ENCODE measurements around the gene CRHR1.
"Not testable (repeated sequence)": the region's sequence is repeated elsewhere in the genome, so short reads cannot be mapped to it uniquely, and the experiment has no call there.

The CRHR1 gene

GRCh38 chr17:45857977-45858708 is 74.0 kb downstream of the CRHR1 start:
- Histone ChIP-seq H3K4ac (ENCODE audit: low read depth, low read length) (no peak overlapping the region), H3K9ac (ENCODE audit: low read length) (no peak overlapping the region), H3K18ac (ENCODE audit: low read length) (no peak overlapping the region), H4K12ac (ENCODE audit: low read depth, low read length) (no peak overlapping the region), H2AFZ (ENCODE audit: insufficient read depth, low read length, poor library complexity) (no peak overlapping the region), H3K4me3 (ENCODE audit: low read depth, low read length) (no peak overlapping the region), H3K27ac (ENCODE audit: low read depth, low read length) (no peak overlapping the region), H3K4me1 (ENCODE audit: control insufficient read depth in 1 of 2, insufficient read depth in 2 of 2, low read length in 2 of 2) (peaks cover 0 to 2% of the 10 kb centered on the region in 2 experiments), H2BK12ac (ENCODE audit: low read length) (no peak overlapping the region), H3K36me3 (ENCODE audit: control insufficient read depth in 1 of 2, insufficient read depth in 2 of 2, low read length in 2 of 2) (no peaks in the 10 kb centered on the region), H3K27me3 (ENCODE audit: insufficient read depth, low read length) (no peaks in the 10 kb centered on the region), H2BK120ac (ENCODE audit: insufficient read depth, low read length, poor library complexity) (no peak overlapping the region), H4K91ac (ENCODE audit: low read depth, low read length) (no peak overlapping the region), H3K23ac (ENCODE audit: low read length) (no peak overlapping the region), H3K79me1 (ENCODE audit: low read length) (no peaks in the 10 kb centered on the region), H3K79me2 (ENCODE audit: control insufficient read depth, insufficient read depth, low read length, poor library complexity) (no peaks in the 10 kb centered on the region), H4K8ac (ENCODE audit: low read depth, low read length) (no peak overlapping the region), H3K14ac (ENCODE audit: low read length) (no peak overlapping the region), H2AK5ac (ENCODE audit: low read length) (no peak overlapping the region), H2BK5ac (ENCODE audit: low read depth, low read length, poor library complexity) (no peak overlapping the region), H3K4me2 (ENCODE audit: low read length) (no peak overlapping the region), H3K9me3 (ENCODE audit: insufficient read depth, low read depth, low read length) (peaks cover 1% of the 10 kb centered on the region)
- DNase-seq: peak; percentile 67 to 91
- no CpG with 5 or more reads among the region's 10 CpGs for WGBS (ENCODE audit: extremely low coverage, insufficient coverage, insufficient read length)

- H4K91ac ChIP-seq (ENCODE audit: low read depth, low read length): no peak overlapping the region
- no peak overlapping the region for H2BK120ac ChIP-seq (ENCODE audit: insufficient read depth, low read length, poor library complexity)
- H3K4me2 ChIP-seq (ENCODE audit: low read length): no peak overlapping the region
- no peak overlapping the region for H3K4me3 ChIP-seq (ENCODE audit: low read depth, low read length)
- no peak overlapping the region for H2AK5ac ChIP-seq (ENCODE audit: low read length)
- H3K14ac ChIP-seq (ENCODE audit: low read length): no peak overlapping the region
- no peak overlapping the region for H3K18ac ChIP-seq (ENCODE audit: low read length)
- no CpG with 5 or more reads among the region's 7 CpGs for WGBS (ENCODE audit: extremely low coverage, insufficient coverage, insufficient read length)
- no peak overlapping the region for H2BK5ac ChIP-seq (ENCODE audit: low read depth, low read length, poor library complexity)
- H3K9ac ChIP-seq (ENCODE audit: low read length): no peak overlapping the region
- H3K4ac ChIP-seq (ENCODE audit: low read depth, low read length): no peak overlapping the region
- H3K23ac ChIP-seq (ENCODE audit: low read length): no peak overlapping the region
- no peak overlapping the region for H2BK12ac ChIP-seq (ENCODE audit: low read length)
- peaks cover 0 to 2% of the 10 kb centered on the region in 2 experiments for H3K4me1 ChIP-seq (ENCODE audit: control insufficient read depth in 1 of 2, insufficient read depth in 2 of 2, low read length in 2 of 2)
- H3K36me3 ChIP-seq (ENCODE audit: control insufficient read depth in 1 of 2, insufficient read depth in 2 of 2, low read length in 2 of 2): no peaks in the 10 kb centered on the region
- no peak overlapping the region for H4K8ac ChIP-seq (ENCODE audit: low read depth, low read length)
- peaks cover 1% of the 10 kb centered on the region for H3K9me3 ChIP-seq (ENCODE audit: insufficient read depth, low read depth, low read length)
- H3K27me3 ChIP-seq (ENCODE audit: insufficient read depth, low read length): no peaks in the 10 kb centered on the region
- DNase-seq: no peak
- H2AFZ ChIP-seq (ENCODE audit: insufficient read depth, low read length, poor library complexity): no peak overlapping the region
- H3K27ac ChIP-seq (ENCODE audit: low read depth, low read length): no peak overlapping the region
- no peaks in the 10 kb centered on the region for H3K79me1 ChIP-seq (ENCODE audit: low read length)
- no peak overlapping the region for H4K12ac ChIP-seq (ENCODE audit: low read depth, low read length)
- no peaks in the 10 kb centered on the region for H3K79me2 ChIP-seq (ENCODE audit: control insufficient read depth, insufficient read depth, low read length, poor library complexity)
Observed at GRCh38 chr17:45861165-45861564, 77.0 kb downstream of the CRHR1 start.

DNA sequence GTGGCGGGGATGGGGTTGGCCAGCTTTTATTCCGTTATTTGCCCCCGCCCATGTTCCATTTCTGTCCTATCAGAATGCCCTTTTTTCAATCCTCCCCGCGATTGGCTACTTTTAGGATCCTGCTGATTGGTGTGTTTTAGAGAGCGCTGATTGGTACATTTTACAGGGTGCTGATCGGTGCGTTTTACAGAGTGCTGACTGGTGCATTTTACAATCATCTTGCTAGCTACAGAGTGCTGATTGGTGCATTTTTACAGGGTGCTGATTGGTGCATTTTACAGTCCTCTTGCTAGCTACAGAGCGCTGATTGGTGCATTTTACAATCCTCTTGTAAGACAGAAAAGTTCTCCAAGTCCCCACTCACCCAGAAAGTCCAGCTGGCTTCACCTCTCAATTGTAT is 78.0 kb downstream of the CRHR1 start:
- not testable (repeated sequence) for H4K8ac ChIP-seq (ENCODE audit: low read depth, low read length); H4K12ac ChIP-seq (ENCODE audit: low read depth, low read length)
- no CpG with 5 or more reads among the region's 9 CpGs for WGBS (ENCODE audit: extremely low coverage, insufficient coverage, insufficient read length)

DNA sequence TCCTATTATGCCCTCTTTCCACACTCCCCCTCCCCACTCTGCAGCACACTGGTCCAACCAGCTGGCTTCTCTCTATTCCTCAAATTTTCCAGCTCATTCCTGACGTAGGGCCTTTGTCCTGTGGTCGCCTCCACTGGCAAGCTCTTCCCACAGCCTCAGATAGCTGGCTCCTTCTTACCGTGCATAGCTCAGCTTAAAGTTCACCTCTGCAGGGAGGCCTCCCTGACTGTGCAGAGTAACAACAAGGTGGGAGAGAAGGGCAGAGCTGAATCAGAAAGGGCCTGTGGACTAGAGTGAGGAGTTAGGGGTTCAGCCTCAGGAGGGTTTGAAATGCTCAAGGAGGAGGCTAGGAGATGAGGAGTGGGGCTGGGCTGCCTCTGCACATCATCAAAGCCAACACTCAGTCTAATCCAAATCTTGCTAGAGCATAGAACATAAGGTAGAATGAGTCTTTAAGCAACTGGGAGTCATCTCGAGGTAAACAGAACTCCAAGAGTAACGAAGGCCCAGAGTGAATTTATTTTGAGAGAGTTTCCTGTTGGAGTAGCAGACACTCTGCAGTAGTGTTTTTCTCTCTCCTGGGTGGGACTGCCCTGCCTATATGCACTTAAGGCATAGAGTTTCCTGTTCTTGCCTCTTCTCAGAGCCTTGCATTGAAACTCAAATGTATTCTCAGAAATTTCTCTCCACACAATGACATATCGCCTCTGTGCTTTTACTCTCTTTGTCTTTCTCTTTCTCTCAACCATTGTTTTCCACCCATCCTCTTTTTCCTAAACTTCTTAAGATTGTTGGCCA is 79.9 kb downstream of the CRHR1 start:
- Histone ChIP-seq H2BK12ac (ENCODE audit: low read length) (no peak overlapping the region), H2AK5ac (ENCODE audit: low read length) (no peak overlapping the region), H4K12ac (ENCODE audit: low read depth, low read length) (no peak overlapping the region), H2BK120ac (ENCODE audit: insufficient read depth, low read length, poor library complexity) (no peak overlapping the region), H3K4me2 (ENCODE audit: low read length) (no peak overlapping the region), H4K91ac (ENCODE audit: low read depth, low read length) (no peak overlapping the region), H3K18ac (ENCODE audit: low read length) (no peak overlapping the region), H3K23ac (ENCODE audit: low read length) (no peak overlapping the region), H2BK5ac (ENCODE audit: low read depth, low read length, poor library complexity) (no peak overlapping the region), H3K36me3 (ENCODE audit: control insufficient read depth in 1 of 2, insufficient read depth in 2 of 2, low read length in 2 of 2) (no peaks in the 10 kb centered on the region), H3K4ac (ENCODE audit: low read depth, low read length) (no peak overlapping the region), H3K27ac (ENCODE audit: low read depth, low read length) (no peak overlapping the region), H3K9me3 (ENCODE audit: insufficient read depth, low read depth, low read length) (peaks cover 1% of the 10 kb centered on the region), H3K14ac (ENCODE audit: low read length) (no peak overlapping the region), H3K79me2 (ENCODE audit: control insufficient read depth, insufficient read depth, low read length, poor library complexity) (no peaks in the 10 kb centered on the region), H2AFZ (ENCODE audit: insufficient read depth, low read length, poor library complexity) (no peak overlapping the region), H3K79me1 (ENCODE audit: low read length) (no peaks in the 10 kb centered on the region), H3K4me1 (ENCODE audit: control insufficient read depth in 1 of 2, insufficient read depth in 2 of 2, low read length in 2 of 2) (no peaks in the 10 kb centered on the region), H3K27me3 (ENCODE audit: insufficient read depth, low read length) (no peaks in the 10 kb centered on the region), H3K9ac (ENCODE audit: low read length) (no peak overlapping the region), H4K8ac (ENCODE audit: low read depth, low read length) (no peak overlapping the region), H3K4me3 (ENCODE audit: low read depth, low read length) (no peak overlapping the region)
- WGBS (ENCODE audit: extremely low coverage, insufficient coverage, insufficient read length): no CpG with 5 or more reads among the region's 6 CpGs
- DNase-seq: no peak

More for the DNA sequence above, 78.0 kb downstream of the CRHR1 start:
- not testable (repeated sequence) for H2AK5ac ChIP-seq (ENCODE audit: low read length); H2BK12ac ChIP-seq (ENCODE audit: low read length); H3K27me3 ChIP-seq (ENCODE audit: insufficient read depth, low read length); H2BK120ac ChIP-seq (ENCODE audit: insufficient read depth, low read length, poor library complexity); H3K36me3 ChIP-seq (ENCODE audit: control insufficient read depth in 1 of 2, insufficient read depth in 2 of 2, low read length in 2 of 2); H3K79me1 ChIP-seq (ENCODE audit: low read length); H4K91ac ChIP-seq (ENCODE audit: low read depth, low read length); H3K4me1 ChIP-seq (ENCODE audit: control insufficient read depth in 1 of 2, insufficient read depth in 2 of 2, low read length in 2 of 2); H3K9ac ChIP-seq (ENCODE audit: low read length); H3K4me2 ChIP-seq (ENCODE audit: low read length); H3K14ac ChIP-seq (ENCODE audit: low read length); H3K9me3 ChIP-seq (ENCODE audit: insufficient read depth, low read depth, low read length); H3K23ac ChIP-seq (ENCODE audit: low read length); DNase-seq; H3K18ac ChIP-seq (ENCODE audit: low read length); H3K4me3 ChIP-seq (ENCODE audit: low read depth, low read length); H2AFZ ChIP-seq (ENCODE audit: insufficient read depth, low read length, poor library complexity); H3K27ac ChIP-seq (ENCODE audit: low read depth, low read length); H2BK5ac ChIP-seq (ENCODE audit: low read depth, low read length, poor library complexity); H3K4ac ChIP-seq (ENCODE audit: low read depth, low read length); H3K79me2 ChIP-seq (ENCODE audit: control insufficient read depth, insufficient read depth, low read length, poor library complexity)

Measured in trophoblast cell (in vitro differentiated cells and primary cell).